HEK293 (cell line): ENCODE measurements around the gene CACNA2D4.

Experiments
- CTCF ChIA-PET: fragments of 350-600 bp; formaldehyde crosslinking; extraction: SDS; loops from one replicate; lab custom pipeline; 2021; ENCODE audit warnings: antibody characterized with exemption; lab: Yijun Ruan, JAX
- POLR2A ChIA-PET: fragments of 300-600 bp; formaldehyde crosslinking; extraction: SDS; loops from one replicate; lab custom pipeline; 2020; ENCODE audit warnings: antibody characterized with exemption, inconsistent platforms; lab: Yijun Ruan, JAX
- H3K27ac ChIP-seq: fragments of 200-500 bp; sonication (Bioruptor generic); 2 replicates; pipeline ENCODE4 v1.5.1; 2014; ENCODE audit warnings: low read depth, low read length, control low read depth, inconsistent platforms; ENCODE audit errors: extremely low read depth
- H3K36me3 ChIP-seq, 2 experiments: fragments of 200-500 bp in 1 of 2; sonication (Bioruptor generic) in 1 of 2; 1 replicate in 1 of 2; 2 replicates in 1 of 2; pipeline ENCODE4 v1.5.1; 2014 to 2017; ENCODE audit warnings: inconsistent platforms in 2 of 2, low read length in 2 of 2; ENCODE audit not compliant: control insufficient read depth in 2 of 2, insufficient read depth in 1 of 2
- H3K4me1 ChIP-seq: fragments of 200-500 bp; sonication (Bioruptor generic); 2 replicates; pipeline ENCODE4 v1.5.1; 2014; ENCODE audit warnings: mild to moderate bottlenecking, low read length, inconsistent platforms; ENCODE audit not compliant: control insufficient read depth, insufficient read depth
- H3K4me3 ChIP-seq: 2 replicates; pipeline ENCODE4 v1.5.1; 2011; ENCODE audit warnings: low read depth, mild to moderate bottlenecking, control low read depth, low read length, moderate library complexity
- H3K9me3 ChIP-seq: fragments of 200-500 bp; sonication (Bioruptor generic); 2 replicates; pipeline ENCODE4 v1.5.1; 2014; ENCODE audit warnings: low read depth, low read length, inconsistent platforms; ENCODE audit not compliant: control insufficient read depth, insufficient read depth
- EGR2 ChIP-seq: fragments of 450-650 bp; formaldehyde crosslinking; IDR thresholded peaks from 2 replicates; pipeline ENCODE4 v1.5.1; 2016; ENCODE audit warnings: low read depth, missing biosample characterization, missing genetic modification characterization
- FEZF1 ChIP-seq: fragments of 450-650 bp; formaldehyde crosslinking; IDR thresholded peaks from 2 replicates; pipeline ENCODE4 v1.5.1; 2016; ENCODE audit warnings: missing biosample characterization, missing genetic modification characterization
- GFI1B ChIP-seq: fragments of 450-650 bp; formaldehyde crosslinking; IDR thresholded peaks from 2 replicates; pipeline ENCODE4 v1.5.1; 2016; ENCODE audit warnings: missing biosample characterization, missing genetic modification characterization
- KLF1 ChIP-seq: fragments of 450-650 bp; formaldehyde crosslinking; IDR thresholded peaks from 2 replicates; pipeline ENCODE4 v1.5.1; 2016; ENCODE audit warnings: missing biosample characterization, missing genetic modification characterization
- MZF1 ChIP-seq: fragments of 450-650 bp; formaldehyde crosslinking; IDR thresholded peaks from 2 replicates; pipeline ENCODE4 v1.5.1; 2017; ENCODE audit warnings: missing biosample characterization, missing genetic modification characterization, borderline replicate concordance
- OSR2 ChIP-seq: fragments of 450-650 bp; formaldehyde crosslinking; IDR thresholded peaks from 2 replicates; pipeline ENCODE4 v1.5.1; 2016; ENCODE audit warnings: missing biosample characterization, missing genetic modification characterization
- SETDB1 ChIP-seq: IDR thresholded peaks from one replicate; pipeline ENCODE4 v1.6.1; 2017; ENCODE audit warnings: mild to moderate bottlenecking, low read length, moderate library complexity, mixed read lengths; ENCODE audit not compliant: insufficient read length
- SP2 ChIP-seq: fragments of 450-650 bp; formaldehyde crosslinking; IDR thresholded peaks from 2 replicates; pipeline ENCODE4 v1.5.1; 2016; ENCODE audit warnings: missing biosample characterization, missing genetic modification characterization
- TRIM28 ChIP-seq: IDR thresholded peaks from 2 replicates; pipeline ENCODE4 v1.6.1; 2011; ENCODE audit warnings: low read length, control low read depth, borderline replicate concordance
- ZBTB1 ChIP-seq: fragments of 450-650 bp; formaldehyde crosslinking; IDR thresholded peaks from 2 replicates; pipeline ENCODE4 v1.5.1; 2016; ENCODE audit warnings: missing biosample characterization, missing genetic modification characterization
- ZBTB7A ChIP-seq: fragments of 450-650 bp; formaldehyde crosslinking; IDR thresholded peaks from 2 replicates; pipeline ENCODE4 v1.5.1; 2016; ENCODE audit warnings: low read depth, missing biosample characterization, missing genetic modification characterization
- ZEB2 ChIP-seq: fragments of 450-650 bp; formaldehyde crosslinking; IDR thresholded peaks from 2 replicates; pipeline ENCODE4 v1.5.1; 2016; ENCODE audit warnings: missing biosample characterization, missing genetic modification characterization
- ZNF221 ChIP-seq: fragments of 450-650 bp; formaldehyde crosslinking; IDR thresholded peaks from 2 replicates; pipeline ENCODE4 v1.5.1; 2017; ENCODE audit warnings: missing biosample characterization, missing genetic modification characterization, borderline replicate concordance
- ZNF366 ChIP-seq: fragments of 450-650 bp; formaldehyde crosslinking; conservative IDR thresholded peaks from 2 replicates; pipeline ENCODE4 v1.5.1; 2016; ENCODE audit warnings: missing biosample characterization, missing genetic modification characterization
- ZNF394 ChIP-seq: fragments of 450-650 bp; formaldehyde crosslinking; IDR thresholded peaks from 2 replicates; pipeline ENCODE4 v1.5.1; 2016; ENCODE audit warnings: missing biosample characterization, missing genetic modification characterization, mild to moderate bottlenecking, moderate library complexity, borderline replicate concordance
- ZNF423 ChIP-seq: fragments of 450-650 bp; formaldehyde crosslinking; IDR thresholded peaks from 2 replicates; pipeline ENCODE4 v1.5.1; 2016; ENCODE audit warnings: missing biosample characterization, missing genetic modification characterization
- ZNF449 ChIP-seq: fragments of 450-650 bp; formaldehyde crosslinking; IDR thresholded peaks from 2 replicates; pipeline ENCODE4 v1.5.1; 2017; ENCODE audit warnings: missing biosample characterization, mild to moderate bottlenecking, missing genetic modification characterization, moderate library complexity
- ZNF501 ChIP-seq: fragments of 450-650 bp; formaldehyde crosslinking; IDR thresholded peaks from 2 replicates; pipeline ENCODE4 v1.5.1; 2016; ENCODE audit warnings: missing biosample characterization, missing genetic modification characterization
- ZNF544 ChIP-seq: fragments of 450-650 bp; formaldehyde crosslinking; IDR thresholded peaks from 2 replicates; pipeline ENCODE4 v1.5.0; 2017; ENCODE audit warnings: missing biosample characterization, missing genetic modification characterization
- ZNF549 ChIP-seq: fragments of 450-650 bp; IDR thresholded peaks from 2 replicates; pipeline ENCODE4 v1.5.1; 2018; ENCODE audit warnings: missing biosample characterization, missing genetic modification characterization, mild to moderate bottlenecking, inconsistent platforms, moderate library complexity
- ZNF600 ChIP-seq: fragments of 450-650 bp; formaldehyde crosslinking; IDR thresholded peaks from 2 replicates; pipeline ENCODE4 v1.5.1; 2016; ENCODE audit warnings: missing biosample characterization, missing genetic modification characterization
- ZNF621 ChIP-seq: fragments of 450-650 bp; formaldehyde crosslinking; IDR thresholded peaks from 2 replicates; pipeline ENCODE4 v1.5.1; 2017; ENCODE audit warnings: missing biosample characterization, missing genetic modification characterization
- ZNF660 ChIP-seq: fragments of 450-650 bp; IDR thresholded peaks from 2 replicates; pipeline ENCODE4 v1.5.1; 2018; ENCODE audit warnings: missing biosample characterization, mild to moderate bottlenecking, missing genetic modification characterization
- ZNF664 ChIP-seq: fragments of 450-650 bp; formaldehyde crosslinking; IDR thresholded peaks from 2 replicates; pipeline ENCODE4 v1.5.1; 2016; ENCODE audit warnings: missing biosample characterization, missing genetic modification characterization
- TF ChIP-seq, protein P1 (sequence below): fragments of 450-650 bp; formaldehyde crosslinking; IDR thresholded peaks from 2 replicates; pipeline ENCODE4 v1.5.1; 2017; ENCODE audit warnings: missing biosample characterization, missing genetic modification characterization
- TF ChIP-seq, protein P2 (sequence below): fragments of 450-650 bp; IDR thresholded peaks from 2 replicates; pipeline ENCODE4 v1.5.1; 2018; ENCODE audit warnings: missing biosample characterization, missing genetic modification characterization

The CACNA2D4 gene

GRCh38 chr12:1777798-1778197, 140.7 kb downstream of the CACNA2D4 start:
- Histone ChIP-seq H3K36me3 (peaks cover 1 to 12% of the 10 kb centered on the region in 2 experiments; a peak in 2 of 3 replicates), H3K4me3 (no peak overlapping the region), H3K4me1 (peaks cover 13% of the 10 kb centered on the region; the same call in 1 of the 2 replicates), H3K27ac (no peak overlapping the region), H3K9me3 (no peaks in the 10 kb centered on the region)
- CTCF ChIA-PET: interaction anchor here (2.4 kb wide), 1 partner anchor 14 kb away, joined by 16 read pairs; no protein-coding TSS in a partner anchor
- POLR2A ChIA-PET: no interaction called here
- TF ChIP-seq, protein P1, sequence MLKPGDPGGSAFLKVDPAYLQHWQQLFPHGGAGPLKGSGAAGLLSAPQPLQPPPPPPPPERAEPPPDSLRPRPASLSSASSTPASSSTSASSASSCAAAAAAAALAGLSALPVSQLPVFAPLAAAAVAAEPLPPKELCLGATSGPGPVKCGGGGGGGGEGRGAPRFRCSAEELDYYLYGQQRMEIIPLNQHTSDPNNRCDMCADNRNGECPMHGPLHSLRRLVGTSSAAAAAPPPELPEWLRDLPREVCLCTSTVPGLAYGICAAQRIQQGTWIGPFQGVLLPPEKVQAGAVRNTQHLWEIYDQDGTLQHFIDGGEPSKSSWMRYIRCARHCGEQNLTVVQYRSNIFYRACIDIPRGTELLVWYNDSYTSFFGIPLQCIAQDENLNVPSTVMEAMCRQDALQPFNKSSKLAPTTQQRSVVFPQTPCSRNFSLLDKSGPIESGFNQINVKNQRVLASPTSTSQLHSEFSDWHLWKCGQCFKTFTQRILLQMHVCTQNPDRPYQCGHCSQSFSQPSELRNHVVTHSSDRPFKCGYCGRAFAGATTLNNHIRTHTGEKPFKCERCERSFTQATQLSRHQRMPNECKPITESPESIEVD (tag by site-specific recombination): no peak
- no peak for TF ChIP-seq SETDB1
- TF ChIP-seq ZBTB7A (tag by site-specific recombination): no peak
- TF ChIP-seq ZNF221: no peak
- TF ChIP-seq ZNF544 (tag by site-specific recombination): no peak
- TF ChIP-seq ZNF501 (tag by site-specific recombination): no peak
- TF ChIP-seq ZNF423 (tag by site-specific recombination): no peak
- no peak for TF ChIP-seq OSR2 (tag by site-specific recombination)
- TF ChIP-seq FEZF1: no peak
- no peak for TF ChIP-seq ZNF664 (tag by site-specific recombination)
- TF ChIP-seq MZF1: no peak
- no peak for TF ChIP-seq TRIM28
- no peak for TF ChIP-seq KLF1 (tag by site-specific recombination)
- no peak for TF ChIP-seq GFI1B (tag by site-specific recombination)

DNA sequence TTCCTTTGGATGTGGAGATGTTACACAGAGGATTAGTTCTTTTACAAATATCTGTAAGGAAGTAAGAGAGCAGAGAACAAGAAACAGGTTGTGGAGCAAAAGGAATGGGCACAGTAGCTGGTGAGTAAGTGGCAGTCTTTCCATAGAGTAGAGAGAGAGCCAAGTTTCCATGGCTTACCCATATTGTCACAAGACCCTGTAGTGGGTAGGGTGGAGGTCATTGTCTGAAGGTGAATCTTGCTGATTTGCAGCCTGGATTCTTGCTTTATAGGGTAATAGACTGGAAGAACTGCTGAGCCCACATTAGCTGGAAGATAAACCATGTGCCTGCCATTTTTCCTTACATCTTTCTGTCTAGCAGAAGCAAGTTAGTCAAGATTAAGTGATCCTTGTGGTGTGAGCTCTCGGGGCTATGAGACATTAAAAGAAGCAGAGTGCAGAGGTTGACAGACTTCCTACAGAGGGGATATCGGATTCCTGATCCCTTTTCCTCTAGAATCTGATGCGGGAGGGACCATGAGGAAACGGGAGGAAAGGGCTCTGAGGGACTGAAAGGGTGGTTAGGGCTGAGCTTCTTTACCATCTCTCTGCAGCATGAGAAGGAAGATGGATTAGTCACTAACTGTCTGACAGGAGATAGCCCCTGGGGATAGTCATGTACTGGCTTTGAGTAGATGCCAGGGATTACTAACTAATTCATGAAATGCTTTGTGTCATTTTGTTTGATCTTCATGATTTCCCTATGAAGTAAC, 142.1 kb downstream of the CACNA2D4 start:
- H3K4me1 ChIP-seq: peaks cover 10% of the 10 kb centered on the region; the same call in 1 of the 2 replicates
- H3K27ac ChIP-seq: no peak overlapping the region
- H3K4me3 ChIP-seq: no peak overlapping the region
- ChIA-PET POLR2A (interaction anchor here (1.5 kb wide), 1 partner anchor 85 kb away, joined by 5 read pairs; the partner anchor contains the start of gene ADIPOR2), CTCF (interaction anchor here (0.6 to 2.5 kb wide), 9 partner anchors 13 to 487 kb away, joined by 3 to 9 read pairs (median 3); no protein-coding TSS in a partner anchor)
- H3K36me3 ChIP-seq: peaks cover 0 to 12% of the 10 kb centered on the region in 2 experiments; a peak in 2 of 3 replicates
- no peaks in the 10 kb centered on the region for H3K9me3 ChIP-seq
- no peak for TF ChIP-seq EGR2 (tag by site-specific recombination)
- TF ChIP-seq ZNF394 (tag by site-specific recombination): 0 out of 2 replicates have a peak, but pooled peaks have one; percentile 12
- TF ChIP-seq ZNF449 (tag by site-specific recombination): peak; percentile 79
- peak; percentile 11; the same call in 1 of the 2 replicates for TF ChIP-seq SP2
- TF ChIP-seq, protein P2, sequence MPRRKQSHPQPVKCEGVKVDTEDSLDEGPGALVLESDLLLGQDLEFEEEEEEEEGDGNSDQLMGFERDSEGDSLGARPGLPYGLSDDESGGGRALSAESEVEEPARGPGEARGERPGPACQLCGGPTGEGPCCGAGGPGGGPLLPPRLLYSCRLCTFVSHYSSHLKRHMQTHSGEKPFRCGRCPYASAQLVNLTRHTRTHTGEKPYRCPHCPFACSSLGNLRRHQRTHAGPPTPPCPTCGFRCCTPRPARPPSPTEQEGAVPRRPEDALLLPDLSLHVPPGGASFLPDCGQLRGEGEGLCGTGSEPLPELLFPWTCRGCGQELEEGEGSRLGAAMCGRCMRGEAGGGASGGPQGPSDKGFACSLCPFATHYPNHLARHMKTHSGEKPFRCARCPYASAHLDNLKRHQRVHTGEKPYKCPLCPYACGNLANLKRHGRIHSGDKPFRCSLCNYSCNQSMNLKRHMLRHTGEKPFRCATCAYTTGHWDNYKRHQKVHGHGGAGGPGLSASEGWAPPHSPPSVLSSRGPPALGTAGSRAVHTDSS (tag by site-specific recombination): no peak
- TF ChIP-seq ZNF366: peak; percentile 54
- TF ChIP-seq ZNF549 (tag by site-specific recombination): 0 out of 2 replicates have a peak, but pooled peaks have one; percentile 4
- TF ChIP-seq ZNF600 (tag by site-specific recombination): peak; percentile 48; the same call in 1 of the 2 replicates
- TF ChIP-seq, protein P1 (tag by site-specific recombination): peak; percentile 49
- TF ChIP-seq ZEB2: peak; percentile 47; the same call in 1 of the 2 replicates
- TF ChIP-seq ZBTB1 (tag by site-specific recombination): no peak
- TF ChIP-seq ZNF660 (tag by site-specific recombination): 0 out of 2 replicates have a peak, but pooled peaks have one; percentile 18
- no peak for TF ChIP-seq ZNF621 (tag by site-specific recombination)
